ENCODE data around the gene UGT1A7.
A peak's percentile ranks its signal among the peaks of the same experiment; 100 is the strongest.
"Not testable (repeated sequence)": the region's sequence is repeated elsewhere in the genome, so short reads cannot be mapped to it uniquely, and the experiment has no call there.

Gene UGT1A7

DNA sequence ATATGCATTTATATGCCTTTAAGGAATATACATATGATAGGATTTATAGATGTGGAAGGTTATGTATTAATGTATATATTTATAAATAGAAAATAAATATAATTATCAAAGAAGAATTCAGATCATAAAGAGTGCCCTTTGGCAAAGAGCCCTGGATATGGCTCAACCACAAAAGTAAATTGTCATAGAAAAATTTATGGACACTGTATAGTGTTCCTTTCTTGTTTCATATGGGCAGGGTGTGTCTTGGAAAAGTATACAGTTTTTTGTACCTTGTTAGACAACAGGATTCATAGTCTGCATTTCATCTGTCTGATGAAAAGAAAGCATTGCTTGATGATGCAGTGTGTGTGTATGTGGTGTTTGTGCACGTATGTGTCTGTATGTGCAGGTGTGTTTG lies 2.9 kb downstream of the UGT1A7 start:
- DNase-seq, result no peak

DNA sequence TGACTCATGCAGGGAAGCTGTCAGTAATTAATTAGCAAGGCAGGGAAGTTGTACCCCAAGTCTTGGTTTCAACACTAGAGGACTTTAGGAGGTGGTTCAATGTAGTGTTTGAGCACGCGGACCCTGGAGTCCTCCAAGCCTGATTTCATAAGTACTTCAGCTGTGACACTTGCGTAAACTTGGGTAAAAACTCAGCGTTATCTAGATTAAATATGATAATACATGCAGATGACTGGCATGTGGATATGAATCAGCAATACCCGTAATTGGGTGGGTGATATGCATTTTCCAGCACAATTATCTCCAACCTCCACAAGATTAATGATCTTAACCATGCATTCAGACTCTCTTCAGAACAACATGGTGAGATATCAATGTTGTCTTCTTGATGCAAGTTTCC lies 5.2 kb downstream of the UGT1A7 start:
- DNase-seq, result no peak

DNA sequence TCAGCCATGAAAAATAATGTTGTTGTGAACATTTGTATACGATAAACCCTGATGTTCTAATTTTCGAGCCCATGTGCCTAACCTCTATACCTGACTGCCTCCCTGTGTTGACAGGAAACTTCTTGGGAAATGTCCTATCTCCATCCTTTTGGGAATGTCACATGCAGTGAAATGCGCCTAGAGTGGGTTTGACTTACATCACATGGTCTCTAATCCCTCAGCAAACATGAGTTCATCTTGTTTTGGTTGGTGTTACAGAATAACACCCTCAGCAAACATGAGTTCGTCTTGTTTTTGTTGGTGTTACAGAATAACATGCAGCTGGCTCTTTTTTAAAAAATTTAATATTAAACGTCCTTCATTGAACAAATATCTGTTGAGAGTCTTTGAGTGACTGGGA lies 6.6 kb downstream of the UGT1A7 start:
- no peak for DNase-seq

DNA sequence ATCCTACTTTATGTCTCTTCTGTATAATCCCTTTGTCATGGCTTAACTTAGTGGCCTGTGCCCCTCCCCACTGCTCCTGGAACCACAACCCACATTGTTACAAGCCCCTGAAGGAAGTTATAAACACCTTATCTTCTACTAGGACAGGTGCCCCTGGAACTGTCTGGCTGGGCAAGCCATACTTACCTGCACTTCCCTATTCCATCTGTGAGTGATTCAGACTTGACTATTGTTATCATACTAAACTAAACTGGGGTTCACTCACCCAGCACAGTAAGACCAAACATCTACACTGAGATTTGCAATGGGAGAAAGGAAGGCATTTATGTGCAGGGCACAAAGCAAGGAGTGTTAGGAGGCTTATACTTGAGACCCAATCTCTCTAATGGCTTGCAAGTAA lies 7.3 kb downstream of the UGT1A7 start:
- DNase-seq, result no peak

DNA sequence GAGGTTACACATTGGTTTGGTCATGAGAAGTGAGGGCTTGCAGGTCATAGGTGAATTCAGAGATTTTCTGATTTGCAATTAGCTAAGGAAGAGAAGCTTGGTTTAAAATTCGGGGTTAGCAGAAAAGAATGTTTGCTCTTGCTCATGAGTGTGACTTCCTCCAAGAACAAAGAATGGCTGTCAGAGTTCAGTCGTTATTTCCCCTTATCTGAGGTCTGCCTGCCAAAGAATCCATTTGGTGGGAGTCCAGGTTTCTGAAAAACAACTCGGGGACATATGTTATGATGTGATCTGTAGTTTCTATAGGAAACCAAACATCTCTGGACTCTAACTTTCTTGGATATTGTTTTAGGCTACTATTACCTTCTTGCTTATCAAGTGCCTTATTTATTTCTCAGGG lies 7.8 kb downstream of the UGT1A7 start:
- DNase-seq, result no peak

DNA sequence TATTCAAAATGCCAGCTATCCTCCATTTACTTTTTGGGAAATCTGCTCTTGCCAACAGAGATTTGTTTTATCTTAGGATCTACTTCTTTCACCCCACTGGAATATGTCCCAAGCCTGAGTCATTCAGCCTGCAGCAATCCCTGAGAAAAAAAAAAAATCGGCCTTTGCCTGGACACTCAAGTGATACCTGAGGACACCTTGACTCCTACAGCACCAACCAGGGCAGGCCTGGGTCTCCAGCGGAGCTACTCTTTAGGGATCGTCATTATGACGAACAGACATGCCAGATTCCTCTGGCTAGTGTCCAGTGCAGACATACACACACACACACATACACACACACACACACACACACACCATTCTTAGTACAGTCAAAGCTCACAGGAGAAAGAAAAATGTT lies 8.7 kb downstream of the UGT1A7 start:
- DNase-seq, result no peak

DNA sequence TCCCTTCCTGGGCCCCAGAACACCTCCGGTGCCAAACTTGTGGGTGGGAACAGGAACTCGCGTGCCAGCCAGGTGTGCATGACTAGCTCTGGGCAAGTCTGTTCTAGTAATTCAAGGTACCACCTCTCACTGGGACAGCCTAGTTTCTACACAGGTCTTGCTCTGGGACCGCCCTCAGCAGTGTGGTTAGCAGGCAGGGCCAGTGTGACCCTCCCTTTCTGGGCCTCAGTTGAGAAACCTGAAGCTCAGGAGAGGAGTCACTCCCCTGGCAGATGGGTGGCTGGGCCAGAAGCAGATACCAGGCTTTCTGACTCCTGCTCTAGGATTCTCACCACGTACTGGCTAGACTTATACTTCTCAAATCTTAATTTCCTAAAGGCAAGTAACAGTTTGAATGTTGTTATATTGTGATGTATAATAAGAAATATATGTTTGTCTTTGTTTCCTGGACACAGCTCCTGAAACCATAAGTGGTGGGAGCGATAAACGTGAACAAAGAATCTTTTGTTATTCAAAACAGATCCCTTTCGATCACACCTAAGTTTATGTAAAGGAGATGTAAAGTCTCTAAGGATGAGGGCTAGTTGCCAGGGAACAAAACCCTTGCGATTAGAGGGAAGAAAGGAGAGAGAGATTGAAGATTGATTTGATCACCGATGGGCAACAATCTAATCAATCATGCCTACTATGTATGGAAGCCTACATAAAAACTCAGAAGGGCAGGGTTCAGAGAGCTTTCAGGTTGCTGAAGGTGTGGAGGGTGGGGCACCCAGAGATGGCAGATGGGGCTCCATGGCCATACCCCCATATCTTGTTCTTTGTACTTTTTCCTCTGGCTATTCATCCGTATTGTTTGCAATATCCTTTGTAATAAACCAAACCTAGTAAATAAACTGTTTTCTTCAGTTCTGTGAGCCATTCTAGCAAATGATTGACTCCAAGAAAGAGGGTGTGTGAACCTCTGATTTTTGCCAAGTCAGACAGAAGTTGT lies 10.0 kb downstream of the UGT1A7 start:
- no peak for DNase-seq

DNA sequence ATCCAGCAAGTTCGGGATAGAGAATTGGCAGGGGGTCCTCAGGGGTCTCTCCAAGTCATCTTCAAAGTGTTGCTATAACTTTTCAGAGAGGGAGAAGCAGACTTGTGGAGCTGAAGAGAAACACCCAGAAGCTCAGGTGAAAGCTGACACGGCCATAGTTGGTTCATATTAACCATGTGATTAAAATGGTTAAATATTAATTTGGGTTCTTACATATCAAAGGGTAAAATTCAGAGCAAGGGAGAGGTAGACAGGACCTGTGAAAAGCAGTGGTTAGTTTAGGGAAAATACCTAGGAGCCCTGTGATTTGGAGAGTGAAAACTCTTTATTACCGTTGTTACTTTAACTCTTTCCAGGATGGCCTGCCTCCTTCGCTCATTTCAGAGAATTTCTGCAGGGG lies 10.9 kb downstream of the UGT1A7 start, which contains the start of gene UGT1A6:
TSS of gene UGT1A6 (plus strand) at position 243 of the 400 bp plus-strand sequence. CDS start at position 358, 115 bp downstream.
- DNase-seq, result no peak

DNA sequence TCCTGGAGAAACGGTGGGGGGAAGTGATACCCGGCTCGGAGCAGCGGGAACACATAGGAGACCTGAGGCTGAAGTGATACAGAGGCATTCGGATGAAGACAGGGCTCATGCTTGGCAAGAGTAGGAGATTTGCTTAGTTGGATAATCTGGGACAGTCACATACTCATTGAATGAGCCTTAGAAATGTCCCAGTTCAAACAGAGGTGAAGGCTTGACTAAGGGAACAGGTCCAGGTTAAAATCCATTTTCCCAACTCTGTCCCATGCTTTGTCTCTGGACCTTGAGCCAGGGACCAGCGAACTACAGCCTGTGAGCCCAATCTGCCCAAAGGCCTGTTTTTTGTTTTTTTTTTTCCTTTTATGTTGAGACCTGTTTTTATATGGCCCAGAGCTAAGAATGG lies 12.3 kb downstream of the UGT1A7 start:
- no peak for DNase-seq

DNA sequence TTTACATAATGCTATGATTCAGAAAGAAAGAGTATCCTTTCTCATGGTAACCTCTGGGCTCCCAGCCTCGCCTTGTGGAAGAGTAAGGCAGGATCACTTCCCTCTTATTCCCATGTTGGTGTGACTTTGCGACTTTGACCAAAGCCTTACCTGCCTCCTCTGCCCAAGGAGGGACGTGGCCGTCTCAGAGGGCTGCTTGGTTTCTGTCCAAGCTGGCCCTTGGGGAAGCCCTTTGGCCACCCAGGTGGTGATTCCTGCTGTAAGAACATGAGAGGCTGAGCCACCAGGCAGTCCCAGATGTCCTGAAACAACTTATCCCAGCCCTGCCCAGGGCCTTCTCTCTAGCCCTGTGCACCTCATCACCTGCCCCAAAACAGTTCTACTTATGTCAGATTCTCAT lies 17.0 kb downstream of the UGT1A7 start:
- DNase-seq, result no peak

DNA sequence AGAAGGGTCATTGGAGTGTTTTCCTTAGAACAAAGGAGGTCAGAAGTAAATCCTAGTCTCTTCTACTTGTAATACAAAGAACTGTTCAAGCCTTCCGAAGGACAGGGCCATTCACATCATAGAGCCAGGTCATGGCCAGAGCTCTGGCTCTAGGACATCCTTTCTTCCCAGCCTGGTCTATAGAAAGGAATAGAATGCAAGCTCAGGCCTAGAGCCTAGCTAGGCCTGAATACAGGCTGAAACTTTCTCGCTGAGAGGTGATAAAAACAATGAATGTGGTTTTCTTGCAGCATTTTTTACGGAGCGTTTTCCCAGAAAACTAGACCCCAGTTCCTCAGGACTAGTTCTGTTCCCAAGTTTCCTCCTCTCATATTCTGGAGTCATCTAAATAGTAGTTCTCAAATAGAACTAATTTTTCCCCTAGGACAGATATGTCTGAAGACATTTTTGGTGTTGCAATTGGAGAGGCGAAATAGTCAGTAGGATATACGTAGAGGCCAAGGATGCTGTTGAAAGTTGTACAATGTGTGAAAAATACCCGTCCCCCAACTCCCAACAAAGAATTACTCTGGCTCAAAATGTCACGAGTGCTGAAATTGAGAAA lies 17.8 kb downstream of the UGT1A7 start:
- DNase-seq, result no peak

DNA sequence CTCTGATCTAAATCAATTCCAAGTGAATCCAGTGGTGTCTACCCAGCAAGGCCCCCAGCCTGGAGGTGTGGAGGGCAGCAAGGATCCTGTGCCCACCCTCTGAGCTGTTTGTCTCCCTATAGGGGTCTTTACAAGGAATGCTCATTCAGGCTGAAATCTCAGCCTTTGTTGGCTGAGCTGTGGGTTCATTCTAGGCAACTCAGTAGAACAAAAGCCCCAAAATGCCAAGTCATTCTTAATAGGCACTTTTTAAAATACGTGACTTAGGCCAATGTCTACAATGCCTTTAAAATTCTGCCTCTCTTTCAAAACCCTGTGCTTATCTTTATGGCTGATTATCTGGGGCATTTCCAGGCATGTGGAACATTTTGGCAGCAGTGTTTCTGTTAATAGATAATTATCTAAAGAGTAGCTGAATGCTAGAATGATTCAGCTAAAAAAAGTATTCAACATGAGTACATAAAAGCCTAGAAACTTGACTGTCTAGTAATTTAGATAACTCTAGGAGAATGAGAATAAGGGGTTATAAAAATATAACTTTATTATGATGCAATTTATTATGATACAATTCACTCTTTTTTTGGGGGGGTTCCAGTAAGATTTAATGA lies 18.4 kb downstream of the UGT1A7 start:
- DNase-seq, result no peak

DNA sequence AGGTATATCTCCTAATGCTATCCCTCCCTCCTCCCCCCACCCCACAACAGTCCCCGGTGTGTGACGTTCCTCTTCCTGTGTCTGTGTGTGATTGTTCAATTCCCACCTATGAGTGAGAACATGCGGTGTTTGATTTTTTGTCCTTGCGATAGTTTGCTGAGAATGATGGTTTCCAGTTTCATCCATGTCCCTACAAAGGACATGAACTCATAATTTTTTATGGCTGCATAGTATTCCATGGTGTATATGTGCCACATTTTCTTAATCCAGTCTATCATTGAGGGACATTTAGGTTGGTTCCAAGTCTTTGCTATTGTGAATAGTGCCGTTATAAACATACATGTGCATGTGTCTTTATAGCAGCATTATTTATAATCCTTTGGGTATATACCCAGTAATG lies 19.1 kb downstream of the UGT1A7 start:
- DNase-seq, result not testable (repeated sequence)

DNA sequence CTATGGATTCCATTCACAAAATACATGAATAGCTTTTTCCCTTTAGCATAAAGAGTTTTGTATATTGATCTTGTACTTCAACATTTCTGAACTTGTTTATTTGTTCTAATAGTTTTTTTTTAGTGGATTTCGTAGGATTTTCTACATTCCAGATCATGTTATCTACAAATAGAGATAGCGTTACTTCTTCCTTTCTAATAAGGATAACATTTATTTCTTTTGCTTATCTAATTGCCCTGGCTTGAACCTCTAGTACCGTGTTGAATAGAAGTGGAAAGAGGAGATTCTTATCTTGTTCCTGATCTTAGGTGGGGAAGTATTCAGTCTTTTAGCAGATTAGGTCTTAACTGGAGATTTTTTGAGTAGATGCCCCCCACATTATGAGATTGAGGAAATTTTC lies 20.5 kb downstream of the UGT1A7 start:
- no peak for DNase-seq

DNA sequence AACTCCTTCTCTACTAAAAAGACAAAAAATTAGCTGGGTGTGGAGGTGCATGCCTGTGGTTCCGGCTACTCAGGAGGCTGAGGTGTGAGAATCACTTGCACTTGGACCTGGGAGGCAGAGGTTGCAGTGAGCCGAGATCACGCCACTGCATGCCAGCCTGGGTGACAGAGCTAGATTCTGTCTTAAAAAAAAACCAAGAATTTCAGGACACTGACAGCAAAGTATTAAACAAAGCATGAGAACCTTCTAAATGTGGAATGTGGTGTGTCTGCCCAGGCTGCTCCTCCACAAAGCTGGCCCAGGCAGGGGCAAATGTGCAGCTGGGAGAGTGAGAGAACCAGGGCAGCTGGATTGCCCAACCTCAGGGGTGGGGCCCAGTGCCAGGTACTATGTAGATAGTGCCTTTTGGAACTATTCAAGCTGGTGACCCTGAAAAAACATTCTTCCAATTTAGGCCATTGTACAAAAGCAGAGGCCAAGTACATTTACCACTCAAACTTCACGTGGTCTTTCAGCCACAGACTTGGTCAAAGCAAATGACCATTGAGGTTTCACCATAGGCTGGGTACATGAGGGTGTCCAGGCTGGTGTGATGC lies 24.3 kb downstream of the UGT1A7 start:
- no peak for DNase-seq

DNA sequence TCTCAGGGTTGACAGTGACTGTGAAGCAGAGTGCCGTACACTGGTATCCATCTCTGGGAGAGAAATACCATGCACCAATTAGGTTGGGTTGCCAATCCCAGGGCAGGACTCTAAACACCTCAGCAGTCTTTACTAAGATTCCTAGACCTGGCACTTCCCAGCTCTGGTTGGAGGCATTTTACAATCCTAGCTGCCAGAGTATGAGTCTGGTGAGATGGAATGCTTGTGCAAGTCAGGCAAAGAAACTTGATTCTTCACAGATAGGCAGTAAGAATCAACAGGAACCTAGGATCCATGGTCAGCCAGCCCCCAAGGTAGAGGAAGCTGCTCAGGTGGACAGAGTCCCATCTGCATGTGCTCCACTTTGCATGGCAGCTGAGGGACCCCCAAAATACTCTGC lies 25.0 kb downstream of the UGT1A7 start:
- DNase-seq, result no peak

DNA sequence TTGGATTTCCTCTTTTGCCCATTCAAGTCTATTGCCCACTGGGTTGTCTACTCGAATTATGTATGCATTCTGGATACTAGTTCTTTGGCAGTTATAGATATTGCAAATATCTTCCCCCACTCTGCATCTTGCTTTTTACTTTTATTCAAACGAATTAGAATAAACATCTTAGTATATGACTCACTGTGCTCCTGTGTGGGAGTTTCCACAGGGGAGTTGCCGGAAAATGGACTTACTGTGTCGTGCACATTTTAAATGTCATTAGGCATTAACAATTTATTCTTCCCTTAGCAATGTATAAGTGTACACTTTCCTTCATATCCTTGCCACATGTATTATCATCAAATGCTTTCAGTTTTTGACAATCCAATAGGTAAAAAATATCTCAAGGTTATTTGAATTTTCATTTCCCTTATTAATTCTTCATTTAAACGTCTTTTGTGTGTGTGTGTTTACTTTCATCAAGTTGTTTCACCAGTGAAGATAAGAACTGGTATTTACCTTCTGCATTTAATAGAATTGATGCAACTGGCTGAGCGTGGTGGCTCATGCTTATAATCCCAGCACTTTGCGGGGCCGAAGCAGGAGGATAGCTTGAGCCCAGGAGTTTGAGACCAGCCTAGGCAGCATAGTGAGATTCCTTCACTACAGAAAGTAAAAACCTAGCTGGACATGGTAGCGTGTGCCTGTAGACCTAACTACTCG lies 26.4 kb downstream of the UGT1A7 start:
- no peak for DNase-seq

DNA sequence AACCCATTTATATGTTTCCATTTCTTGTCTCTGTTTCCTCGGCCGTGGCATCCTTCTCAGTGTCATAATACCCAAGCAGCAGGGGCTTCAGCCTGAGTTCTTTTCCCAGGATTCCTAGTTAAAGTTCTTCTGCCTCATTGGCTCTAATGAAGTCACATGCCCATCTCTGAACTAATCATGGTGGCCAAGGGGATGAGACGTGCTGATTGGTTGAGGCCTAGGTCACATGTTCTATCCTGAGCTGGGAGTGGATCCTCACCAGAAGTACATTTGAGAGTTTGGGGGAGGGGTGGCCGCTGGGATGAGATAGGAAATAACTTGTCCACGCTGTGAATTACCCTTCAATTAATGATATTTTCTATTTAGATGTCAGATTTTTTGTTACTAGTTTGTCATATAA lies 27.2 kb downstream of the UGT1A7 start:
- no peak for DNase-seq

DNA sequence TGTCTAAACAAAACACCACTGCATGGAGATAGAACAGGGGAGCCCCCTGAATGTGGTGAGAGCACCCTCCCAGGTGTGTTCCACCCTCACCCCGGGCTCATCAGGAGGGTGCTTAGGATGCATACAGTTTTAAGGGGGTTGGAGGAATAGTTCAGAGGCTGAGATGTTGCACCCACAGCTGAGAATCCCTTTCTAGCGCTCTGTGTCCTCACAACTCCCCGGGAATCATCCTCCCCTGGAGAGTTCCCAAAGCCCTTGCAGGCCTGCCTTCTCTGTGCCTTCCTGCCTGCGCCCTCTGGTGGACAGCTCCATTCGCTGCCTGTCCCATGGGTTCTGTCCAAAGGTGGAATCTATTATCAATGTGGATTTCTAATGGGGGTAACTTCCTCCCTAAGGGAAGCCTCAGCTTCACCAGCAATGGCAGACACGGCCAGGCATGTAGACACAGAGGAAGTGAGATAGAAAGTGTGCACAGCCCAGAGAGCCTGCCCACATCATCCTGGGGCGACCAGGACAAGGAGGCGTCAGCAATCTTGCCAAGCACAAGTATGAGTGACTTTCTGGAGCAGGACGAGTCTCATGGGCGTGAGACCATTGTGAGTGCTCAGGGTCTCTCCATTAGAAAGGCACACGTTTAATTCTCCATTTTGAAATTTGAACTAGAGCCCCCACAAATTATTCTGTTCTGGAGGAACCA lies 29.8 kb downstream of the UGT1A7 start:
- peak; percentile 76 to 80 for DNase-seq

DNA sequence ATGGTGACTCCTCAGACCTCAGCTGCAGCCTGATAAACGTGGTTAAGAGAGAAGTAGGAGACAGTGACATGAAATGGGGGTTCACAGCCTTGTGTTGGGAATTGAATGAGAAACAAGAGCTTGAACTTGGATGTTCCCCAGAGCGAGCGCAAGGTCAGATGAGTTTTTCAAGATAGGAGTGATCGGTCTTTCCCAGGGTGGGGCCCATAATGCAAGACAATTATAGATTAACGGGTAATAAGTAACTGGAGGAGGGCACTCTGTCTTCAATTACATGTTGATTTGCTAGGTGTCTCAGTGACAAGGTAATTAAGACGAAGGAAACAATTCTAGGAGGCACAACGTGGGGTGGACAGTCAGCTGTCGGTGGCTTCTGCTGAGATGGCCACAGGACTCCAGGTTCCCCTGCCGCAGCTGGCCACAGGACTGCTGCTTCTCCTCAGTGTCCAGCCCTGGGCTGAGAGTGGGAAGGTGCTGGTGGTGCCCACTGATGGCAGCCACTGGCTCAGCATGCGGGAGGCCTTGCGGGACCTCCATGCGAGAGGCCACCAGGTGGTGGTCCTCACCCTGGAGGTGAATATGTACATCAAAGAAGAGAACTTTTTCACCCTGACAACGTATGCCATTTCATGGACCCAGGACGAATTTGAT lies 31.0 kb downstream of the UGT1A7 start, which contains the start of gene UGT1A5:
TSS of gene UGT1A5 (plus strand) at position 297 of the 651 bp plus-strand sequence. CDS start at position 382, 85 bp downstream.
- no peak for DNase-seq

DNA sequence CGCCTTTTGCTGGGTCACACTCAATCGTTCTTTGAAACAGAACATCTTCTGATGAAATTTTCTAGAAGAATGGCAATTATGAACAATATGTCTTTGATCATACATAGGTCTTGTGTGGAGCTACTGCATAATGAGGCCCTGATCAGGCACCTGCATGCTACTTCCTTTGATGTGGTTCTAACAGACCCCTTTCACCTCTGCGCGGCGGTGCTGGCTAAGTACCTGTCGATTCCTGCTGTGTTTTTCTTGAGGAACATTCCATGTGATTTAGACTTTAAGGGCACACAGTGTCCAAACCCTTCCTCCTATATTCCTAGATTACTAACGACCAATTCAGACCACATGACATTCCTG lies 31.5 kb downstream of the UGT1A7 start:
- no peak for DNase-seq

DNA sequence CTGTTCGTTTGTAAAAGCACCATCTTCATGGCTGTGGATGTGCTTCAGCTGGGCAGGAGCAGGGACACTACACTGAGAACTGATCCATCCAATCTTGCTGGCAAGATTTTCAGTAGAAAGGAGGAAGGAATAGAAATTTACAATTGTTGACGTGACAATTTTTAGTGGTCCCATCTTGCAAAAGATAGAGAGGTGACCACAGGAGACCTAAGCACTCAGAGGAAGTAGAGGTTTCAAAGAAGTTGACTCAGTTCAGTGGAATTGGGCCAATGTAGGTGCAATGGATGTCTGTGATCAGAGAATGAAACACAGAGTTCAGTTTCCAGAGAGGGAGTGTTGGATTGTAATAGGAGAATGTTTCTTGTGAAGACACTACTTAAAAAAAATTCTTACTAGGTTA lies 32.4 kb downstream of the UGT1A7 start:
- DNase-seq, result no peak

All from activated CD4-positive, alpha-beta T cell treated with anti-CD3 and anti-CD28 coated beads, Interleukin-2, amount 50 U/mL, for 48 hours (primary cell).